ENCODE data around the gene LRRK1.

Gene LRRK1

GRCh38 chr15:100891307-100892012, 27.7 kb upstream of the LRRK1 start:
- no peak for DNase-seq

- DNase-seq, result no peak
Measured at GRCh38 chr15:100892013-100892355, 27.2 kb upstream of the LRRK1 start.

- DNase-seq, result no peak
Measured at GRCh38 chr15:100893261-100893963, 25.7 kb upstream of the LRRK1 start.

- DNase-seq, result no peak
Measured at GRCh38 chr15:100893964-100894295, 25.2 kb upstream of the LRRK1 start.

- no peak for DNase-seq
Measured at GRCh38 chr15:100895721-100896120, 23.4 kb upstream of the LRRK1 start.

GRCh38 chr15:100897221-100898151, 21.7 kb upstream of the LRRK1 start:
- no peak for DNase-seq

GRCh38 chr15:100898152-100898490, 21.0 kb upstream of the LRRK1 start:
- DNase-seq, result no peak

GRCh38 chr15:100898661-100899462, 20.3 kb upstream of the LRRK1 start:
- DNase-seq, result no peak

- no peak for DNase-seq
Measured at GRCh38 chr15:100899601-100900000, 19.6 kb upstream of the LRRK1 start.

- DNase-seq, result no peak
Measured at GRCh38 chr15:100900136-100900794, 18.9 kb upstream of the LRRK1 start.

GRCh38 chr15:100900795-100901169, 18.4 kb upstream of the LRRK1 start:
- no peak for DNase-seq

GRCh38 chr15:100901296-100901695, 17.9 kb upstream of the LRRK1 start:
- no peak for DNase-seq

- DNase-seq, result no peak
Measured at GRCh38 chr15:100901702-100902435, 17.3 kb upstream of the LRRK1 start.

GRCh38 chr15:100902436-100903167, 16.6 kb upstream of the LRRK1 start:
- DNase-seq, result no peak

- DNase-seq, result no peak
Measured at GRCh38 chr15:100903168-100903554, 16.0 kb upstream of the LRRK1 start.

- DNase-seq, result no peak
Measured at GRCh38 chr15:100905850-100906249, 13.3 kb upstream of the LRRK1 start.

GRCh38 chr15:100908466-100908865, 10.7 kb upstream of the LRRK1 start:
- DNase-seq, result no peak

- no peak for DNase-seq
Measured at GRCh38 chr15:100909565-100909964, 9.6 kb upstream of the LRRK1 start.

GRCh38 chr15:100909989-100910955, 8.9 kb upstream of the LRRK1 start:
- DNase-seq, result no peak

- no peak for DNase-seq
Measured at GRCh38 chr15:100911086-100911485, 8.1 kb upstream of the LRRK1 start.

Measured in activated naive CD4-positive, alpha-beta T cell treated with anti-CD3 and anti-CD28 coated beads, Interleukin-2, amount 50 U/mL, for 16 hours (primary cell).